Omental fat pad (tissue), 4 donors: Measurements from ENCODE around the gene SCEL. TPM values are rescaled to one million over a fixed set of nuclear protein-coding genes. Genes with fewer than 3 reads are reported as not detected.
"Not testable (repeated sequence)": the region's sequence is repeated elsewhere in the genome, so short reads cannot be mapped to it uniquely, and the experiment has no call there.

Source experiments
- ATAC-seq: fragments of 150-250 bp; one replicate; pipeline ENCODE4 v1.9.1; 2016; ENCODE audit warnings: mild to moderate bottlenecking, moderate library complexity; ENCODE audit not compliant: low FRiP score
- DNase-seq: peaks from one replicate; pipeline ENCODE4 v3.0.0-alpha.2; 2019; ENCODE audit warnings: low spot score
- total RNA-seq, 4 donors: library from RNA; depleted of rRNA; stranded (reverse); fragments of >200 nt; gene quantifications; one replicate each; pipeline ENCODE4 v1.1.0, GENCODE V29; 2016
- TF ChIP-seq, protein P1 (sequence below), 3 donors: fragments of 450-650 bp; IDR thresholded peaks; one replicate each; pipeline ENCODE4 v1.5.1; 2016 to 2017; ENCODE audit warnings: antibody characterized with exemption in 3 of 3, mild to moderate bottlenecking in 3 of 3, moderate library complexity in 2 of 3

Gene SCEL
- total RNA-seq, 4 donors from 2014 or later: 0.94 to 6.9 (median 4.1) TPM

DNA sequence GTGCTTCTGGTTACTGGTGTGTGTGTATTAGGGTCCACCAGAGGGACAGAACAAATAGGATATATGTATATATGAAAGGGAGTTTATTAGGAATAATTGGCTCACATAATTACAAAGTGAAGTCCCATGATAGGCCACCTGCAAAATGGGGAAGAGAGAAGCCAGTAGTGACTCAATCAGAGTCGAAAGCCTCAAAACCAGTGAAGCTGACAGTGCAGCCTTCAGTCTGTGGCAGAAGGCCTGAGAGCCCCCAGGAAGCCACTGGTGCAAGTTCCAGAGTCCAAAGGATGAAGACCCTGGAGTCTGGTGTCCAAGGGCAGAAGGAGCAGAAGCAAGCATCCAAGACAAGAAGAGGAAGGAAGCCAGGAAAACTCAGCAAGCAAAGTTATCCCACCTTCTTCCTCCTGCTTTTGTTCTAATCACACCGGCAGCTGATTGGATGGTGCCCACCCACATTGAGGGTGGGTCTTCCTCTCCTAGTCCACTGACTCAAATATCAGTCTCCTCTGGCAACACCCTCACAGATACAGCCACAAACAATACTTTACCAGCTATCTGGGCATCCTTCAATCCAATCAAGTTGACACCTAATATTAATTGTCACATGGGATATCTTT lies 21.7 kb upstream of the SCEL start:
- TF ChIP-seq, protein P1, sequence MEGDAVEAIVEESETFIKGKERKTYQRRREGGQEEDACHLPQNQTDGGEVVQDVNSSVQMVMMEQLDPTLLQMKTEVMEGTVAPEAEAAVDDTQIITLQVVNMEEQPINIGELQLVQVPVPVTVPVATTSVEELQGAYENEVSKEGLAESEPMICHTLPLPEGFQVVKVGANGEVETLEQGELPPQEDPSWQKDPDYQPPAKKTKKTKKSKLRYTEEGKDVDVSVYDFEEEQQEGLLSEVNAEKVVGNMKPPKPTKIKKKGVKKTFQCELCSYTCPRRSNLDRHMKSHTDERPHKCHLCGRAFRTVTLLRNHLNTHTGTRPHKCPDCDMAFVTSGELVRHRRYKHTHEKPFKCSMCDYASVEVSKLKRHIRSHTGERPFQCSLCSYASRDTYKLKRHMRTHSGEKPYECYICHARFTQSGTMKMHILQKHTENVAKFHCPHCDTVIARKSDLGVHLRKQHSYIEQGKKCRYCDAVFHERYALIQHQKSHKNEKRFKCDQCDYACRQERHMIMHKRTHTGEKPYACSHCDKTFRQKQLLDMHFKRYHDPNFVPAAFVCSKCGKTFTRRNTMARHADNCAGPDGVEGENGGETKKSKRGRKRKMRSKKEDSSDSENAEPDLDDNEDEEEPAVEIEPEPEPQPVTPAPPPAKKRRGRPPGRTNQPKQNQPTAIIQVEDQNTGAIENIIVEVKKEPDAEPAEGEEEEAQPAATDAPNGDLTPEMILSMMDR (IDR thresholded peaks at IDR 0.05): no peak
- ATAC-seq (no peak), DNase-seq (no peak)

DNA sequence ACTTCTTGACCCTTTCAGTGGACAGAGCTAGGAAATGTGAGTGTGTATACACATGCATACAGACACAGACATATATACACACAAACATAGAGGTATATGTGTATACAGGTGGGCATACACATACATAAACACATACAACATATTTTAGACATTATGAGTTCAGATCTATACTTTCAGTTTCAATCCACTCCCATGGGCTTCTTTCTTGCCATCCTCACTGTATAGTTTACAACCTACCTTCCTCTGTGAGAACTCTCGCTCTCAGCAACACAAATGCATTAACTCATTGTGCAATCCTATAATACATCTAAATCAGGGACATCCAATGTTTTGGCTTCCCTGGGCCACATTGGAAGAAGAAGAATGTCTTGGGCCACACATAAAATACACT lies 21.2 kb upstream of the SCEL start:
- no peak for DNase-seq
- no peak for ATAC-seq
- TF ChIP-seq, protein P1 (IDR thresholded peaks at IDR 0.05): no peak

DNA sequence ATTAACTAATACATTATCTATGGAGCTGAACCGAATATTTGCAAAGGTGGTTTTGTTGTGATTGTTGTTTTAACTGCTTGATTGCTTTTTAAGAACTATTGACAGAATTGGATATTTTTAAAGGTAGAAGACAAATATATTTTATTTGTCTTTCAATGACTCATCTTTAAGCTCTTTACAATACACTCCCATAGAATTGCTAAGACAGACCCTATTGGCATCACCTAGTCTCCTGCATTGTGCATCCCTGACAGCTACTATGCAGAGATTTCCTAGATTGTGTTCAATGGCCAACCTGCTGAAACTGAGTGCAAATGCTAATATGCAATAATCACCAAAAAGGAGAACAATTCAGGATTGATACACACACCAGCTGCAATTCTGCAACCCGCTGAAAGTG lies 19.7 kb upstream of the SCEL start:
- DNase-seq (no peak), ATAC-seq (no peak)
- TF ChIP-seq, protein P1 (IDR thresholded peaks at IDR 0.05): no peak

DNA sequence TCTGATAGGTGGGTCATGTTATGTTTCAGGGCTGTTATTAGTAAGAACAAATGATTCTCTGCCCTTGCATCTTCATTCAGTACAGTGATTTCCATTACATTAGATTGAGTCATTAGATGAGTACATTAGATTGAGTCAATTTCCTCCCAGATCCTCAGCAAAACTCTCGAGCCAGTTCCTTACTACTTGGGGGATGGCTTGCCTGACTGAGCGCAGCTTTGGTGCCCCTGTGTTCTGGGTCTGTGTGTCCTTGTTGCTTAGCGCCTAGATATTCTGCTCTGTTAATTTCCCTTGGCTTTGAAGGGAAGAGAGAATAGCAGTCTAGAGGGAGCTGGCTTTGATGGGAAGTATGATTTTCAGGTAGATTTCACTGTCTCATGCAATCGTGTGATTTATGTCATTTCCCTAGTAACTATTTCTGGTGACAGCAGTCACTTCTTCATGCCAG lies 19.1 kb upstream of the SCEL start:
- no peak for DNase-seq
- TF ChIP-seq, protein P1 (IDR thresholded peaks at IDR 0.05): no peak
- ATAC-seq: no peak

DNA sequence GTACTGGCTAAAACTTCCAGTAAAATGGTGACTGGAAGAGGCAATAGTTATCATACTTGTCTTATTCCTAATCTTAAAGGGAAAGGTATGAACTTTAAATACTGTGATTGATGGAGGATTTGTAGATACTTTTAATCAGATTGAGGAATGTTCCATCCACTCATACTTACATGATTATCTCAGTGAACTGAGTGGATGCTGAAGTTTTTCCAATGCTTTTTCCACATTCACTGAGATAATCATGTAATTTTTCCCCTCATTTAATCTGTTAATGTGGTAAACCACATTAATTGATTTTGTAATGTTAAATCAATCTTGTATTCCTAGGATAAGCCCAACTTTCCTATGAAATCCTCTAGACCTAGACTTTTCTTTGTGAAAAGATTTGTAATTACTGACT lies 17.2 kb upstream of the SCEL start:
- TF ChIP-seq, protein P1 (IDR thresholded peaks at IDR 0.05): no peak
- no peak for DNase-seq
- no peak for ATAC-seq

DNA sequence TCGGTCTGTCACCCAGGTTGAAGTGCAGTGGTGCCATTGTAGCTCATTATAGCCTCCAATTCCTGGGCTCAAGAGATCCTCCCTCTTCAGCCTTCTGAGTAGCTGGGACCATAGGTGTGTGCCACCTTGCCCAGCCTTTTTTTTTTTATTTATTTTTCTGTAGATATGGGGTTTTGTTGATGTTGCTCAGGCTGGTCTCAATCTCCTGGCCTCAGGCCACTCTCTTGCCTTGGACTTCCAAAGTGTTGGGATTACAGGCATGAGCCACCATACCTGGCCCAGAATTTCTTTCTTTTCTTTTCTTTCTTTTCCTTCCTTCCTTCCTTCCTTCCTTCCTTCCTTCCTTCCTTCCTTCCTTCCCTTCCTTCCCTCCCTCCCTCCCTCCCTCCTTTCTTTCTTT lies 16.1 kb upstream of the SCEL start:
- ATAC-seq, DNase-seq: not testable (repeated sequence)

DNA sequence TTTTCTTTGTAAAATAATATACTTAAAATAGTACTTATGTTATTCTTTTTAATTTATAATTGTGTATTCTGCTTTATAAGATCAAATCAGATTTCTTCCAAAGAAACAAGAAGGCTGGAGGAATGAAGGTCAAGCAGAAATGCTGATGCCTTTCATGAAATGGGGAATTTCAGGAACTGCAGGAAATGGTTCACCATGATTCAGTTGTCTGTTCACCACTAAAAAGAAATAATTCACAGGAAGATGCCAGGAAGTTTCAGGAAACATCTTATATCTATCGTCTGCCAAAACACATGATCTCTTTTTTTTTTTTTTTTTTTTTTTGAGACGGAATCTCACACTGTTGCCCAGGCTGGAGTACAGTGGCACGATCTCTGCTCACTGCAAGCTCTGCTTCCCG lies 15.7 kb upstream of the SCEL start:
- TF ChIP-seq, protein P1 (IDR thresholded peaks at IDR 0.05): no peak
- ATAC-seq (no peak), DNase-seq (no peak)
